Colonic mucosa (tissue), 4 donors: Measurements from ENCODE around the gene PLCG2. TPM values are rescaled to one million over a fixed set of nuclear protein-coding genes. Genes with fewer than 3 reads are reported as not detected.
A peak's percentile ranks its signal among the peaks of the same experiment; 100 is the strongest.

ENCODE experiments used
- DNase-seq: peaks from one replicate; pipeline ENCODE4 v3.0.0-alpha.2; 2020
- H3K27ac ChIP-seq: fragments of 200-600 bp; one replicate; pipeline ENCODE4 v1.8.0; 2021
- H3K27me3 ChIP-seq: fragments of 200-600 bp; one replicate; pipeline ENCODE4 v1.8.0; 2021
- H3K36me3 ChIP-seq: fragments of 200-600 bp; one replicate; pipeline ENCODE4 v1.8.0; 2021
- H3K4me1 ChIP-seq: fragments of 200-600 bp; one replicate; pipeline ENCODE4 v1.8.0; 2021; ENCODE audit warnings: mild to moderate bottlenecking
- H3K4me3 ChIP-seq: fragments of 200-600 bp; one replicate; pipeline ENCODE4 v1.8.0; 2021
- H3K9ac ChIP-seq, 2 donors: one replicate each; pipeline ENCODE4 v1.7.0; 2013; ENCODE audit warnings: control low read depth in 2 of 2, low read depth in 2 of 2, low read length in 2 of 2
- H3K9me3 ChIP-seq: fragments of 200-600 bp; one replicate; pipeline ENCODE4 v1.8.0; 2021
- CTCF ChIP-seq: fragments of 200-600 bp; IDR thresholded peaks from one replicate; pipeline ENCODE4 v1.8.0; 2022; ENCODE audit warnings: antibody characterized with exemption, mild to moderate bottlenecking
- intact Hi-C: fragments of 100-400 bp; cut with DNase I; formaldehyde crosslinking; loops from one replicate; pipeline ENCODE4 v1.14.1; 2022
- total RNA-seq, 2 donors: library from RNA; stranded (reverse); fragmentation: NEBNext Ultra II Directional in 1 of 2; extraction: Animal tissue kit (Norgen Biotek cat#: 25700) in 1 of 2; gene quantifications; one replicate each; pipeline ENCODE4 v1.2.1, GENCODE V29; 2021
- donor health status: healthy.
- donor health status: DM: no; HTN: no; CAD: no.
- donor health status: DM: no; HTN: no; CAD: no.

PLCG2 gene
- total RNA-seq, 2 donors from 2014 or later: 9.1 to 9.6 TPM

- H3K36me3 ChIP-seq: no peaks in the 10 kb centered on the region
- no peaks in the 10 kb centered on the region for H3K27me3 ChIP-seq
- no peak overlapping the region for H3K27ac ChIP-seq
- DNase-seq: peak; percentile 23
- intact Hi-C loops: no loop called here
- H3K9me3 ChIP-seq: no peaks in the 10 kb centered on the region
- no peaks in the 10 kb centered on the region for H3K4me1 ChIP-seq
- TF ChIP-seq CTCF: no peak
- H3K4me3 ChIP-seq: no peak overlapping the region
- peak overlapping the region in 1 of 2 donors; percentile 24 for H3K9ac ChIP-seq
Observed at GRCh38 chr16:81866820-81867440, 87.8 kb downstream of the PLCG2 start.

- TF ChIP-seq CTCF: no peak
- Histone ChIP-seq H3K36me3 (no peaks in the 10 kb centered on the region), H3K27ac (no peak overlapping the region)
Observed at GRCh38 chr16:81868057-81868748, 89.1 kb downstream of the PLCG2 start.

GRCh38 chr16:81869326-81869725 is 90.2 kb downstream of the PLCG2 start:
- H3K27me3 ChIP-seq: no peaks in the 10 kb centered on the region
- H3K36me3 ChIP-seq: no peaks in the 10 kb centered on the region
- H3K27ac ChIP-seq: no peak overlapping the region
- H3K4me1 ChIP-seq: no peaks in the 10 kb centered on the region
- no peak overlapping the region for H3K9ac ChIP-seq
- no peak for TF ChIP-seq CTCF
- intact Hi-C loops: no loop called here
- H3K4me3 ChIP-seq: no peak overlapping the region
- no peak for DNase-seq
- no peaks in the 10 kb centered on the region for H3K9me3 ChIP-seq

More at GRCh38 chr16:81868057-81868748, 89.1 kb downstream of the PLCG2 start:
- no peaks in the 10 kb centered on the region for H3K9me3 ChIP-seq
- H3K9ac ChIP-seq: no peak overlapping the region
- H3K4me3 ChIP-seq: no peak overlapping the region
- intact Hi-C loops: no loop called here
- no peaks in the 10 kb centered on the region for H3K4me1 ChIP-seq
- no peaks in the 10 kb centered on the region for H3K27me3 ChIP-seq
- DNase-seq: no peak

- DNase-seq: no peak
- H3K9ac ChIP-seq: no peak overlapping the region
- H3K36me3 ChIP-seq: no peaks in the 10 kb centered on the region
- H3K27ac ChIP-seq: no peak overlapping the region
- no peak overlapping the region for H3K4me3 ChIP-seq
- H3K27me3 ChIP-seq: no peaks in the 10 kb centered on the region
- H3K4me1 ChIP-seq: no peaks in the 10 kb centered on the region
- intact Hi-C loops: no loop called here
- no peak for TF ChIP-seq CTCF
- H3K9me3 ChIP-seq: no peaks in the 10 kb centered on the region
Observed at GRCh38 chr16:81873206-81873605, 94.1 kb downstream of the PLCG2 start.

GRCh38 chr16:81873843-81874752 is 95.0 kb downstream of the PLCG2 start:
- intact Hi-C loops: no loop called here
- Histone ChIP-seq H3K4me3 (no peak overlapping the region), H3K9me3 (no peaks in the 10 kb centered on the region), H3K27me3 (no peaks in the 10 kb centered on the region), H3K4me1 (no peaks in the 10 kb centered on the region), H3K36me3 (no peaks in the 10 kb centered on the region), H3K9ac (no peak overlapping the region), H3K27ac (no peak overlapping the region)
- TF ChIP-seq CTCF: peak; percentile 71
- DNase-seq: peak; percentile 51
